ENCODE data around the gene TMEM240.

TMEM240 gene

GRCh38 chr1:1550087-1550486 lies 9.7 kb upstream of the TMEM240 start:
- Mint-ChIP-seq H3K27me3 (no peaks in the 10 kb centered on the region), H3K4me3 (no peak overlapping the region), H3K4me1 (peaks cover 20% of the 10 kb centered on the region), H3K27ac (no peak overlapping the region), H3K9me3 (no peaks in the 10 kb centered on the region)
- no peak for ATAC-seq
- DNase-seq, result no peak

DNA sequence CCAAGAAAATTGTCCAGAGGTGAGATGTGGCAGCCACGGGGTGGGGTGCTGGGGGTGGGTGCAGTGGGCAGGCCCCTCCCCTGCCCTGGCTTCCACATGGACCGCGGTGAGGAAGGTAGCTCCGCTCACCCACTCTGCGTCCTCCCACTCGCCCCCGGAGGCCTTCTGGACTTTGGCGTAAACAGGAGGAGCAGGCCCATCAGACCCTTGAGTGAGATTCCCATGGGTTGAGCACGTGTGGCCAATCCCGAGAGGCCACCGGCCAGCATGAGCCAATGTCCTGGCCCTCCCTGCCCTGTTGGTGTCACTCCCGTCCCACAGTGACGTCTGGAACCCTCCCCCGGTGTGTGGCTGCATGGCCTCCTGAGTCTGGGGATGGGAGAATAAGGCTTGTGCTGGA lies 8.2 kb upstream of the TMEM240 start:
- Mint-ChIP-seq H3K9me3 (no peaks in the 10 kb centered on the region), H3K27ac (no peak overlapping the region), H3K27me3 (no peaks in the 10 kb centered on the region), H3K4me3 (no peak overlapping the region), H3K4me1 (peaks cover 8% of the 10 kb centered on the region)
- DNase-seq (no peak), ATAC-seq (no peak)

DNA sequence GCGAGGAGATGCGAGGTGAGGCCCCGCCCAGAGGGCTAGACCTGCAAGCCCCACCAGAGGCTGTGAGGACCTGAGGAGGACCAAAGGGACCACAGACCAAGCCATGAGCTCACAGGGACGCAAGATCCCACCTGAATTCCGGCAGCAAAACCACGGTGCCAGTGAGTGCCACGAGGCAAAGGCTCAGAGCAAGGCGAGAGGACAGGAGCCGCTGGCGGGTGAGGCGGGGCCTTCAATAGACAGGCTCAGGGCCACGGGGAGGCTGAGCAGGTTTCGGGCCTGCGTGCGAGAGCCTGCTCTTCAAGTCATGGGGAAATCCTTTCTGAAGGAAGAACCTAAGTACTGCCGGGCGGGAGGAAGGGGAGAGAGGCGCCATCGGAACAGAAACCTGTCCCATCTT lies 7.1 kb upstream of the TMEM240 start:
- Mint-ChIP-seq H3K4me3 (no peak overlapping the region), H3K4me1 (peaks cover 8% of the 10 kb centered on the region), H3K9me3 (no peaks in the 10 kb centered on the region), H3K27me3 (no peaks in the 10 kb centered on the region), H3K27ac (no peak overlapping the region)
- ATAC-seq (no peak), DNase-seq (no peak)

DNA sequence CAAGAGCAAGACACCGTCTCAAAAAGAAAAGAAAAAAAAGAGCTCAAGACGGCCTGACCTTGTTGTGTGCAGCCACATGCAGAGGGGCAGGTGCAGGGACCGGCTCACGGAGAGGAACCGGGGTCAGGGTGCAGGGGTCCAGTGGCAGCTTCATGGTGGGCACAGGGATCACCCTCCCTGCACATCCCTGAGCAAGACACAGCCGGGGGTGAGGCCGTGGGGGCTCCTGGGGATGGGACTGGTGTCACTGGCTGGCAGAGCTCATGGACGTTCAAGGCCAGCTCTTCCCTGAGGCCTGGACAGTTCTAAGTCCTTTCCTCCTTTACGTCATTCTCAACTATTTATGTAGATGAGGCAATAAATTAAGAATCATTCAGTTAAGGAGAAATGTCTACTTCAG lies 6.6 kb upstream of the TMEM240 start:
- DNase-seq, result no peak
- Mint-ChIP-seq H3K4me1 (peaks cover 7% of the 10 kb centered on the region), H3K27ac (no peak overlapping the region), H3K9me3 (no peaks in the 10 kb centered on the region), H3K4me3 (no peak overlapping the region), H3K27me3 (no peaks in the 10 kb centered on the region)
- no peak for ATAC-seq

GRCh38 chr1:1545946-1546737 lies 5.7 kb upstream of the TMEM240 start:
- no peaks in the 10 kb centered on the region for H3K9me3 Mint-ChIP-seq
- H3K27ac Mint-ChIP-seq, result peak overlapping the region in 1 of 2 donors; percentile 48
- H3K4me3 Mint-ChIP-seq, result no peak overlapping the region
- no peak for DNase-seq
- H3K27me3 Mint-ChIP-seq, result no peaks in the 10 kb centered on the region
- H3K4me1 Mint-ChIP-seq, result no peaks in the 10 kb centered on the region
- ATAC-seq, result no peak

DNA sequence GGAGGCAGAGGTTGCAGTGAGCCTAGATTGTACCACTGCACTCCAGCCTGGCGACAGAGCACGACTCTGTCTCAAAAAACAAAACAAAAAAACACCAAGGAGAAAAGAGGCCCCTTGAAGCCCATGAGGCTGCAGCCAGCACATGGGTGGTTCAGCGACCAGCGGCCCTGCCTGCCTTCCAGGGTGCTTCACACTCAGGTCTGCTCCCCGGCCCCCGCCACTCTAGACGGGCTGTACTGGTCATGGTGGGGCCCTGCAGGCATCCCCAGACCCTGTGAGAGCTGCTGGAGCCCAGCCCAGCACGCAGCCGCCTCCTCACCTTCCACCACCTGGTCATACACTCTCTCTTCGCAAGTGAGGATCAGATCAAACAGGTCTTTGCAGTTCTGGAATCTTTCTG lies 4.1 kb upstream of the TMEM240 start:
- H3K4me3 Mint-ChIP-seq, result no peak overlapping the region
- DNase-seq, result no peak
- no peak for ATAC-seq
- no peaks in the 10 kb centered on the region for H3K4me1 Mint-ChIP-seq
- no peak overlapping the region for H3K27ac Mint-ChIP-seq
- H3K9me3 Mint-ChIP-seq, result no peaks in the 10 kb centered on the region
- H3K27me3 Mint-ChIP-seq, result no peaks in the 10 kb centered on the region

GRCh38 chr1:1543706-1544099 lies 3.3 kb upstream of the TMEM240 start:
- ATAC-seq, result no peak

GRCh38 chr1:1542766-1543705 lies 2.6 kb upstream of the TMEM240 start:
- Mint-ChIP-seq H3K27me3 (no peaks in the 10 kb centered on the region), H3K4me1 (no peaks in the 10 kb centered on the region), H3K4me3 (no peak overlapping the region), H3K9me3 (no peaks in the 10 kb centered on the region), H3K27ac (no peak overlapping the region)
- DNase-seq (no peak), ATAC-seq (no peak)

More at GRCh38 chr1:1543706-1544099, 3.3 kb upstream of the TMEM240 start:
- peak overlapping the region in 1 of 2 donors; percentile 80 for H3K27ac Mint-ChIP-seq
- DNase-seq, result no peak
- H3K4me1 Mint-ChIP-seq, result no peaks in the 10 kb centered on the region
- no peaks in the 10 kb centered on the region for H3K27me3 Mint-ChIP-seq
- H3K4me3 Mint-ChIP-seq, result no peak overlapping the region
- no peaks in the 10 kb centered on the region for H3K9me3 Mint-ChIP-seq

DNA sequence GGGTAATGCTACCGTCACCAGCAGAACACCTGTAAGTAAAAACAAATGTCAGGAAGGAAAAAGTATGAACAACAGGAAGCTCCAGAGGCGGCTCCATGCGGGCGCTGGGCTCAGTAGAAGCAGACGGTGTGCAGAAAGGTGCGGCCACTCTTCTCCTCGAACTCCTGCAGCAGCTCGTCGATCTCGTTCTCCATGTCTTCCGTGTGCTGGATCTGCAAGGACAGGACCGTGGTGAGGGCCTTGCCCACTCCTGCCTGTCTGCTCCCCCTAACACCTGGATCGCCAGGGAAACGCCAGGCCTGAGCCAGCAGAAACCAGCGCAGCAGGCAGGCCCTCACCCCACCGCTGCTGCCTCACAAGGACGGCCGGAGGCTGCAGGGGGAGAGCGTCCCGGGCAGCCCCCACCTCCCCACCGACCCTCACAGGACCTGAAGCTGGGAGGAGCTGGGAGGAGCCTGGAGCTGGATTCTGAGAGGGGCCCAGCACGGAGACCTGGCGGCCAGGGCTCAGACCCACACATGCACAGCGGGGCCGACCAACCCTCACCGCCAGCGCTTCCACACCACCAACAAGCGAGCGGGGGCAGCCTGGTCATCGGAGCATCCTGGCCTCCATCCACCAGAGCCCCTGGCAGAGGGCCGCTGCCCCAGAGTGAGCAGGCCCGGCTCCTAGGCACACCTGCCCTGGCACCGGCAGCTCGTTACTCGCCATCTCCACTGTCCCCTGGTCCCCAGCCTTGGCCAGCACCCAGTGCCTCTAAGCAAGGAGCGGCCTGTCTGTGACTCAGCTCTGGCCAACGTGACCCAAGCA lies 1.7 kb upstream of the TMEM240 start:
- ATAC-seq (no peak), DNase-seq (no peak)
- H3K4me3 Mint-ChIP-seq, result no peak overlapping the region
- no peaks in the 10 kb centered on the region for H3K4me1 Mint-ChIP-seq
- no peaks in the 10 kb centered on the region for H3K27me3 Mint-ChIP-seq
- H3K9me3 Mint-ChIP-seq, result no peaks in the 10 kb centered on the region
- H3K27ac Mint-ChIP-seq, result no peak overlapping the region

DNA sequence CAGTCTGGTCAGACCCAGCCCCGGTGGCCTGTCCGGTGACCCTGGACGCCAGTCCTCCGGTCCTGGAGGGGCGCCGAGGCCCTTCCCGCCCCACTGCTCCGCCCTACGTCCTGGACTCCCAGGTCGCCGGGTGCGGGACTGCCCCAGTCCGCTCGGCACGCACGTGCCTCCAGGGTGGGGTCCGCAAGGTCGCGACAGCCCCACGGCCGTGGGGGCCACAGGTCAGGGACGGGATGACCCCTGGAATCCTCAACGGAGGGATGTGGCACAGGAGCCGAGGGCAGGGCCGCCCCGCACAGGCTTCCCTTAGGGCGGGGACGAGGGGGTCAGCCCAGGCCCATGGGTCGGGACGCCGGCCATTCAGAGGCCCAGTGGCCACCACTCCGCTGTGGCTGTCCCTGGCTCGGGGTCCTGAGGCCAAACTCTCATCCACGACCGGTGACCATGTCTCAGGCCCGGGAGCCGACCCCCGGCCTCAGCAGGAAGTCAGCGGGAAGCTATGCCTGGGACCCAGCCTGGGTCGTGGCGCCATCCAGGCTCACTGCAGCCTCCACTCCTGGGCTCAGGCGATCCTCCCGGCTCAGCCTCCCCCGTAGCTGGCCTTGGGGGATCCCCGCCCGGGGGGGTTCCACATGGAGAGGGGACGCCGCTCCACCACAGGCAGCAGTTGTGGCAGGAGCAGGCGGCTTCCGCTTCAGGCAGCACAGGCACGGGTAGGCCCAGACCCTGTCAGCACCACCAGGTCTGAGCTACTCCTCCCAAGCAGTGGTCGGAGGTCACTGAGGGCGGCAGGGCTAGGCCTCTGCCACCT lies 599 bp upstream of the TMEM240 start:
- peak overlapping the region in 1 of 2 donors; percentile 59 for H3K27ac Mint-ChIP-seq
- no peaks in the 10 kb centered on the region for H3K27me3 Mint-ChIP-seq
- DNase-seq (no peak), ATAC-seq (peak; percentile 10)
- peak overlapping the region; percentile 22 to 49 for H3K4me3 Mint-ChIP-seq
- H3K9me3 Mint-ChIP-seq, result no peaks in the 10 kb centered on the region
- no peaks in the 10 kb centered on the region for H3K4me1 Mint-ChIP-seq

DNA sequence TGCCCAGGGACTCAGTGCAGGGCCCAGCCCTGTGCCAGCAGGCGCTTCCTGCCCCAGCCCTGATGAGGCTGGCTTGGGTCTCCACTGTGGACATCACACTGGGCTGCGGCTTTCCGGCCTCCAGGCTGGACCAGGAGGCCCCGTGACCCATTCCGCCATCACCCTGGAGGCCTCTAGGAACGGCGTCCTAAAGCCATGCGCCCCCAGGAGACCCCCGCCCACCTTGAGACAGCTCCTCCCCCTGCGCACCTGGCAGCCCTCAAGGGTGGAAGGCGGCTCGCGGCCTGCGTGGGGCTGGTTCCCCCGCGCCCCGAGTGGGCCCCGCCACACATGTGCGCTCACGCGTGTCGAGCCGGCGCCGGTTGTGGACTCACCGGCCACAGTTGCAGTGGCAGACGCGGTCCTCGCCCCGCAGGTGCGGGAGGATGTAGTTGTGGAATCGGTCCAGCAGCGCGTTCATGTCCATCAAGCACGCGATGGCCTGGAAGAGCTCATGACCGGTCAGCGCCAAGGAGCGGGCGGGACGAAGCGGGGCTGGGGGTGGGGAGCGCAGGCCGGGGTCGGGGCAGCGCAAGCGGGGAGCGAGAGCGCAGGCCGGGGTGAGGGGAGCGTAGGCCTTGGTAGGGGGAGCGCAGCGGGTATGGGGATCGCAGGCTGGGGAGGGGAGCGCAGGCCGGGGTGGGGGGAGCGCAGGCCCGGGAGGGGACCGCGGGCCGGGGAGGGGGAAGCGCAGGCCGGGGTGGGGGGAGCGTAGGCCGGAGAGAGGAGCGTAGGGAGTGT lies 924 bp downstream of the TMEM240 start:
- Mint-ChIP-seq H3K27ac (peak overlapping the region in 1 of 2 donors; percentile 74), H3K9me3 (no peaks in the 10 kb centered on the region), H3K4me3 (peak overlapping the region; percentile 54 to 79), H3K4me1 (no peaks in the 10 kb centered on the region), H3K27me3 (no peaks in the 10 kb centered on the region)
- no peak for DNase-seq
- ATAC-seq, result peak; percentile 2

DNA sequence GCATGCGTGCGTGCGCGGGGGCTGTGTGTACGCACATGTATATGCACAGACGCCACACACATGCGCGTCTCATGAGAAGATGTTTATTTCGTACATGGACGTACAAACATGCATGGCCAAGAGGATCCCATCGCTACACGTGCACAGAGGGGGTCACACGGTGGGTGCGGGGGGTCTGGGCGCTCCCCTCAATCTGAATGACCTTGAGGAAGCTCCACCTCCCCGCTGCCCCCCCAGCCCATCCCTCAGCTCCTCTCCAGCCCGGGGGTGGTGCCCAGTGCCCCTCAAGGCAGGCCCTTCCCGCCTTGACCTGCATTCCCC lies 1.5 kb downstream of the TMEM240 start:
- no peaks in the 10 kb centered on the region for H3K4me1 Mint-ChIP-seq
- peak overlapping the region in 1 of 2 donors; percentile 74 for H3K27ac Mint-ChIP-seq
- no peak for ATAC-seq

DNA sequence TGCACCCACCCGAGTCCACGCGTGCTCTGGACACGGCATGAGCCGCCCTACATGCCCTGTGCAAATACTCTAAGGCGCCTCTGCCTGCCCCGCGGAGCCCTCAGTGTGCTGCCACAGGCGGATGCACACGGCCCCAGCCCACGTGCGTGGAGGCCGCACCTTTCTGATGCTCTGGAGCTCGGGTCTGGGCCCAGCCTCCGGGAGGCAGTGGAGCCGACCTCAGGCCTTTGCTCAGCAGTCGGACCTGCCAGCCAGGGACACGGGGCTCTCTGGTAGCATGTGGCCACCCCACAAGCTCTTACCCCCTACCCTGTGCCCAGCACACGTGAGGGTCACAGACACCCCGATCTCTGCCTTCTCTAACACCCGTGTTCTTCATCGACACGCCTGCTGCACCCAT lies 2.1 kb downstream of the TMEM240 start:
- Mint-ChIP-seq H3K4me3 (no peak overlapping the region), H3K27ac (no peak overlapping the region), H3K27me3 (no peaks in the 10 kb centered on the region), H3K9me3 (no peaks in the 10 kb centered on the region), H3K4me1 (no peaks in the 10 kb centered on the region)
- ATAC-seq, result no peak
- no peak for DNase-seq

More for the DNA sequence above, 1.5 kb downstream of the TMEM240 start:
- no peak for DNase-seq
- Mint-ChIP-seq H3K27me3 (no peaks in the 10 kb centered on the region), H3K4me3 (peak overlapping the region in 1 of 2 donors; percentile 79), H3K9me3 (no peaks in the 10 kb centered on the region)

- H3K27me3 Mint-ChIP-seq, result no peaks in the 10 kb centered on the region
- no peaks in the 10 kb centered on the region for H3K4me1 Mint-ChIP-seq
- no peak for ATAC-seq
- H3K9me3 Mint-ChIP-seq, result no peaks in the 10 kb centered on the region
- no peak overlapping the region for H3K27ac Mint-ChIP-seq
- no peak for DNase-seq
- no peak overlapping the region for H3K4me3 Mint-ChIP-seq
Measured at GRCh38 chr1:1537626-1538250, 2.7 kb downstream of the TMEM240 start.

Measured in stimulated activated naive CD8-positive, alpha-beta T cell treated with anti-CD3 and anti-CD28 coated beads, Interleukin-15, amount 100 ng/mL, for 72 hours (primary cell).